ENCODE data around the gene ANKRD39.

- TF ChIP-seq MAX (IDR thresholded peaks at IDR 0.05) (no peak), EGR1 (IDR thresholded peaks at IDR 0.05) (no peak)
Measured at GRCh38 chr2:96824079-96824870, 33.5 kb downstream of the ANKRD39 start.
